ENCODE results near the gene UPF1. TPM values are rescaled to one million over a fixed set of nuclear protein-coding genes. Genes with fewer than 3 reads are reported as not detected.

The UPF1 gene
- polyA plus RNA-seq, 3 donors: 2.6 to 43.7 (median 3.2) TPM

GRCh38 chr19:18789422-18789869 is 42.3 kb upstream of the UPF1 start:
- peaks cover 85 to 98% (median 92%) of the 10 kb centered on the region in 3 donors for H3K27me3 Mint-ChIP-seq (ENCODE audit: low read depth in 3 of 3)
- no peak overlapping the region for H3K9ac ChIP-seq (ENCODE audit: insufficient read depth, low read length, poor library complexity, severe bottlenecking)
- H3K4me3 ChIP-seq (replicated peaks in 1 of 3; ENCODE audit: low read depth in 2 of 3, low read length in 3 of 3): peak overlapping the region in 1 of 3 experiments; percentile 48
- TF ChIP-seq, protein P1, sequence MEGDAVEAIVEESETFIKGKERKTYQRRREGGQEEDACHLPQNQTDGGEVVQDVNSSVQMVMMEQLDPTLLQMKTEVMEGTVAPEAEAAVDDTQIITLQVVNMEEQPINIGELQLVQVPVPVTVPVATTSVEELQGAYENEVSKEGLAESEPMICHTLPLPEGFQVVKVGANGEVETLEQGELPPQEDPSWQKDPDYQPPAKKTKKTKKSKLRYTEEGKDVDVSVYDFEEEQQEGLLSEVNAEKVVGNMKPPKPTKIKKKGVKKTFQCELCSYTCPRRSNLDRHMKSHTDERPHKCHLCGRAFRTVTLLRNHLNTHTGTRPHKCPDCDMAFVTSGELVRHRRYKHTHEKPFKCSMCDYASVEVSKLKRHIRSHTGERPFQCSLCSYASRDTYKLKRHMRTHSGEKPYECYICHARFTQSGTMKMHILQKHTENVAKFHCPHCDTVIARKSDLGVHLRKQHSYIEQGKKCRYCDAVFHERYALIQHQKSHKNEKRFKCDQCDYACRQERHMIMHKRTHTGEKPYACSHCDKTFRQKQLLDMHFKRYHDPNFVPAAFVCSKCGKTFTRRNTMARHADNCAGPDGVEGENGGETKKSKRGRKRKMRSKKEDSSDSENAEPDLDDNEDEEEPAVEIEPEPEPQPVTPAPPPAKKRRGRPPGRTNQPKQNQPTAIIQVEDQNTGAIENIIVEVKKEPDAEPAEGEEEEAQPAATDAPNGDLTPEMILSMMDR (IDR thresholded peaks at IDR 0.05): no peak
- H3K4me2 ChIP-seq (replicated peaks; ENCODE audit: extremely low read depth, low read length, poor library complexity, severe bottlenecking): peak overlapping the region; percentile 53
- 6% methylated on average over 35 of the region's 38 CpGs for WGBS (ENCODE audit: insufficient coverage)
- H3K36me3 Mint-ChIP-seq: peaks cover 11 to 14% of the 10 kb centered on the region in 2 donors
- H2AFZ ChIP-seq (ENCODE audit: insufficient read depth, low read depth, low read length, poor library complexity, severe bottlenecking): peak overlapping the region; percentile 6
- H3K36me3 ChIP-seq (replicated peaks in 1 of 2; ENCODE audit: control insufficient read depth in 1 of 2, insufficient read depth in 2 of 2, low read length in 2 of 2): no peaks in the 10 kb centered on the region
- no peak overlapping the region for H3K27ac ChIP-seq (ENCODE audit: low read depth in 1 of 2, low read length in 2 of 2)
- no peaks in the 10 kb centered on the region for H4K20me1 ChIP-seq (ENCODE audit: insufficient read depth, low read length)
- peaks cover 44 to 90% of the 10 kb centered on the region in 2 donors for H3K27me3 ChIP-seq (ENCODE audit: control insufficient read depth in 2 of 2, insufficient read depth in 2 of 2, low read length in 2 of 2)
- peaks cover 3 to 53% (median 28%) of the 10 kb centered on the region in 7 donors for H3K9me3 Mint-ChIP-seq
- peaks cover 24 to 54% of the 10 kb centered on the region in 2 donors for H3K4me1 ChIP-seq (ENCODE audit: control insufficient read depth in 1 of 2, insufficient read depth in 2 of 2, low read length in 2 of 2)
- H3K27ac Mint-ChIP-seq: no peak overlapping the region
- peaks cover 47% of the 10 kb centered on the region for H3K4me1 Mint-ChIP-seq
- intact Hi-C loops (cut with micrococcal nuclease): no loop called here
- peak overlapping the region in 1 of 2 donors; percentile 96 for H3K4me3 Mint-ChIP-seq
- H3K9me3 ChIP-seq (replicated peaks in 1 of 2; ENCODE audit: control insufficient read depth in 1 of 2, insufficient read depth in 1 of 2, low read length in 2 of 2): peaks cover 0 to 18% of the 10 kb centered on the region in 2 donors
- no peaks in the 10 kb centered on the region for H3K79me2 ChIP-seq (ENCODE audit: insufficient read depth, low read length)
- DNase-seq: no peak

GRCh38 chr19:18789883-18790565 is 41.7 kb upstream of the UPF1 start:
- H3K9ac ChIP-seq (ENCODE audit: insufficient read depth, low read length, poor library complexity, severe bottlenecking): no peak overlapping the region
- peak overlapping the region; percentile 6 for H2AFZ ChIP-seq (ENCODE audit: insufficient read depth, low read depth, low read length, poor library complexity, severe bottlenecking)
- H3K27ac ChIP-seq (ENCODE audit: low read depth in 1 of 2, low read length in 2 of 2): no peak overlapping the region
- peak overlapping the region in 1 of 3 experiments; percentile 48 for H3K4me3 ChIP-seq (replicated peaks in 1 of 3; ENCODE audit: low read depth in 2 of 3, low read length in 3 of 3)
- Mint-ChIP-seq H3K9me3 (peaks cover 3 to 55% (median 26%) of the 10 kb centered on the region in 7 donors), H3K4me3 (peak overlapping the region; percentile 64 to 96), H3K4me1 (peaks cover 46% of the 10 kb centered on the region), H3K27ac (peak overlapping the region in 1 of 7 donors; percentile 11), H3K27me3 (ENCODE audit: low read depth in 3 of 3) (peaks cover 88 to 97% (median 95%) of the 10 kb centered on the region in 3 donors), H3K36me3 (peaks cover 11 to 14% of the 10 kb centered on the region in 2 donors)
- no peaks in the 10 kb centered on the region for H3K79me2 ChIP-seq (ENCODE audit: insufficient read depth, low read length)
- H3K4me1 ChIP-seq (ENCODE audit: control insufficient read depth in 1 of 2, insufficient read depth in 2 of 2, low read length in 2 of 2): peaks cover 24 to 51% of the 10 kb centered on the region in 2 donors
- H4K20me1 ChIP-seq (ENCODE audit: insufficient read depth, low read length): no peaks in the 10 kb centered on the region
- H3K9me3 ChIP-seq (replicated peaks in 1 of 2; ENCODE audit: control insufficient read depth in 1 of 2, insufficient read depth in 1 of 2, low read length in 2 of 2): peaks cover 0 to 18% of the 10 kb centered on the region in 2 donors
- TF ChIP-seq, protein P1 (IDR thresholded peaks at IDR 0.05): no peak
- DNase-seq: peak; percentile 21 to 46 (median 22)
- H3K4me2 ChIP-seq (replicated peaks; ENCODE audit: extremely low read depth, low read length, poor library complexity, severe bottlenecking): peak overlapping the region; percentile 53
- intact Hi-C loops (cut with micrococcal nuclease): no loop called here
- peaks cover 44 to 90% of the 10 kb centered on the region in 2 donors for H3K27me3 ChIP-seq (ENCODE audit: control insufficient read depth in 2 of 2, insufficient read depth in 2 of 2, low read length in 2 of 2)
- 1% methylated on average over 40 of the region's 65 CpGs for WGBS (ENCODE audit: insufficient coverage)
- H3K36me3 ChIP-seq (replicated peaks in 1 of 2; ENCODE audit: control insufficient read depth in 1 of 2, insufficient read depth in 2 of 2, low read length in 2 of 2): no peaks in the 10 kb centered on the region

All from CD14-positive monocyte (primary cell).